OCI-LY7 (cell line): Measurements from ENCODE around the gene WIPF2. TPM values are rescaled to one million over a fixed set of nuclear protein-coding genes. Genes with fewer than 3 reads are reported as not detected.

ENCODE experiments used
- BruUV-seq: library from RNA; stranded (reverse); fragments of 400-500 nt; replicated peaks from 2 replicates; lab custom pipeline; 2021; lab: Mats Ljungman, UMichigan
- CTCF ChIA-PET: fragments of 300-600 bp; sonication (Branson Sonifier 250); formaldehyde crosslinking; loops from one replicate; lab custom pipeline; 2022; ENCODE audit warnings: antibody characterized with exemption; ENCODE audit not compliant: unreplicated experiment; lab: Charles Lee
- POLR2A ChIA-PET: fragments of 300-600 bp; sonication (Branson Sonifier 250); formaldehyde crosslinking; loops from one replicate; lab custom pipeline; 2022; ENCODE audit warnings: antibody characterized with exemption; lab: Charles Lee
- DNase-seq: peaks from one replicate; pipeline ENCODE4 v3.0.0-alpha.2; 2015; ENCODE audit warnings: low spot score
- H2AFZ ChIP-seq: fragments of 200-600 bp; sonication (generic), shearing (Covaris generic); 2 replicates; pipeline ENCODE4 v1.6.1; 2014; ENCODE audit warnings: mild to moderate bottlenecking, antibody characterized with exemption, low read length, moderate library complexity
- H3K27ac ChIP-seq: fragments of 200-600 bp; sonication (generic); 2 replicates; pipeline ENCODE4 v1.5.1; 2014; ENCODE audit warnings: mixed run types, low read depth, mild to moderate bottlenecking, moderate library complexity, low read length, inconsistent platforms; ENCODE audit not compliant: poor library complexity, severe bottlenecking
- H3K36me3 ChIP-seq: fragments of 200-600 bp; sonication (generic); 2 replicates; pipeline ENCODE4 v1.6.1; 2014; ENCODE audit warnings: mild to moderate bottlenecking, antibody characterized with exemption, low read length, moderate library complexity, mixed read lengths; ENCODE audit not compliant: insufficient read depth
- H3K4me1 ChIP-seq: fragments of 200-600 bp; sonication (generic); 2 replicates; pipeline ENCODE4 v1.5.1; 2014; ENCODE audit warnings: mild to moderate bottlenecking, low read length; ENCODE audit not compliant: insufficient read depth, poor library complexity, severe bottlenecking
- H3K4me2 ChIP-seq: fragments of 200-600 bp; sonication (generic); 2 replicates; pipeline ENCODE4 v1.6.1; 2014; ENCODE audit warnings: mild to moderate bottlenecking, low read length
- H3K4me3 ChIP-seq: fragments of 200-600 bp; sonication (generic); 2 replicates; pipeline ENCODE4 v1.5.1; 2014; ENCODE audit warnings: mild to moderate bottlenecking, low read depth, low read length; ENCODE audit not compliant: poor library complexity, severe bottlenecking
- H3K79me2 ChIP-seq: fragments of 200-600 bp; sonication (generic); 2 replicates; pipeline ENCODE4 v1.6.1; 2016; ENCODE audit warnings: low read depth, mild to moderate bottlenecking, low read length, moderate library complexity, mixed read lengths; ENCODE audit not compliant: insufficient read depth
- H3K9me2 ChIP-seq: fragments of 200-600 bp; sonication (generic); 2 replicates; pipeline ENCODE4 v1.6.1; 2016; ENCODE audit warnings: mild to moderate bottlenecking, low read length, mixed read lengths; ENCODE audit not compliant: insufficient read depth
- H3K9me3 ChIP-seq: fragments of 200-600 bp; sonication (generic); 2 replicates; pipeline ENCODE4 v1.6.1; 2014; ENCODE audit warnings: mild to moderate bottlenecking, mixed run types, low read length, mixed read lengths
- H4K20me1 ChIP-seq: fragments of 200-600 bp; sonication (generic); 2 replicates; pipeline ENCODE4 v1.6.1; 2014; ENCODE audit warnings: mild to moderate bottlenecking, antibody characterized with exemption, low read length, moderate library complexity, mixed read lengths; ENCODE audit not compliant: insufficient read depth
- EZH2phosphoT487 ChIP-seq: fragments of 200-600 bp; sonication (generic); IDR thresholded peaks from 2 replicates; pipeline ENCODE4 v1.6.1; 2018; ENCODE audit warnings: low read depth, borderline replicate concordance, mild to moderate bottlenecking, mixed run types, antibody characterized with exemption, low read length, moderate library complexity, mixed read lengths
- intact Hi-C: fragments of 100-400 bp; cut with micrococcal nuclease; formaldehyde crosslinking; loops from one replicate; pipeline ENCODE4 v1.10.0; 2022; ENCODE audit not compliant: unreplicated experiment
- total RNA-seq, 2 experiments: library from RNA; depleted of rRNA in 1 of 2; stranded (reverse); fragments of >200 nt in 1 of 2; shearing (Covaris generic) in 1 of 2; gene quantifications; 2 replicates each; pipeline ENCODE4 v1.2.3, GENCODE V29; 2014 to 2022
- TF ChIP-seq, protein P1 (sequence below): fragments of 200-600 bp; sonication (generic); conservative IDR thresholded peaks from 2 replicates; pipeline ENCODE4 v1.5.1; 2014; ENCODE audit warnings: mild to moderate bottlenecking, antibody characterized with exemption, low read length, moderate library complexity, mixed read lengths

The WIPF2 gene
- total RNA-seq, 2 experiments from 2014 or later = 4.7 to 20.3 TPM

DNA sequence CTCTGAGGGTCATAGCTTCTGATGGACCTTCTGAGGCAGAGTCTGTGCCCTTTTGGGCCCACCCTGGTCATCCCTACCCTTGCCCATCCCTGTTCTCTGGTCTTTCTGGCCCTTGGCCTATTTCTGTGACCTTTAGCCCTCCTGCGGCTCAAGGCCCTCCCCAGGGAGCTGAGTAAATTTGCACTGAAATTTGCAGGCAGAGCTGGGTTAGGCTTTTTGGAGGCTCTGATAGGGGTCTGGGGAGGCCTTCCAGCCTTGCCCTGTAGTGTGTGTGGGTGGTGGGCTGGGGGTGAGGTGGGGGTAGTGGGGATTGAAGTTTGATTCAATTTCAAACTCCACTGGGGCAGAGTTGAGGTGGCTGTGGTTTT is 107.7 kb downstream of the WIPF2 start:
- Histone ChIP-seq H4K20me1 (peaks cover 18% of the 10 kb centered on the region), H3K4me3 (no peak overlapping the region), H3K9me3 (no peaks in the 10 kb centered on the region), H3K9me2 (no peaks in the 10 kb centered on the region), H3K27ac (no peak overlapping the region), H2AFZ (no peak overlapping the region), H3K79me2 (no peaks in the 10 kb centered on the region), H3K36me3 (no peaks in the 10 kb centered on the region), H3K4me2 (peak overlapping the region; percentile 50), H3K4me1 (peaks cover 68% of the 10 kb centered on the region)
- DNase-seq = no peak
- CTCF ChIA-PET = interaction anchor here (1.1 kb wide), 1 partner anchor 20 kb away, joined by 3 read pairs; no protein-coding TSS in a partner anchor
- TF ChIP-seq, protein P1, sequence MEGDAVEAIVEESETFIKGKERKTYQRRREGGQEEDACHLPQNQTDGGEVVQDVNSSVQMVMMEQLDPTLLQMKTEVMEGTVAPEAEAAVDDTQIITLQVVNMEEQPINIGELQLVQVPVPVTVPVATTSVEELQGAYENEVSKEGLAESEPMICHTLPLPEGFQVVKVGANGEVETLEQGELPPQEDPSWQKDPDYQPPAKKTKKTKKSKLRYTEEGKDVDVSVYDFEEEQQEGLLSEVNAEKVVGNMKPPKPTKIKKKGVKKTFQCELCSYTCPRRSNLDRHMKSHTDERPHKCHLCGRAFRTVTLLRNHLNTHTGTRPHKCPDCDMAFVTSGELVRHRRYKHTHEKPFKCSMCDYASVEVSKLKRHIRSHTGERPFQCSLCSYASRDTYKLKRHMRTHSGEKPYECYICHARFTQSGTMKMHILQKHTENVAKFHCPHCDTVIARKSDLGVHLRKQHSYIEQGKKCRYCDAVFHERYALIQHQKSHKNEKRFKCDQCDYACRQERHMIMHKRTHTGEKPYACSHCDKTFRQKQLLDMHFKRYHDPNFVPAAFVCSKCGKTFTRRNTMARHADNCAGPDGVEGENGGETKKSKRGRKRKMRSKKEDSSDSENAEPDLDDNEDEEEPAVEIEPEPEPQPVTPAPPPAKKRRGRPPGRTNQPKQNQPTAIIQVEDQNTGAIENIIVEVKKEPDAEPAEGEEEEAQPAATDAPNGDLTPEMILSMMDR = no peak
- no peak for TF ChIP-seq EZH2phosphoT487
- BruUV-seq = no TSS peak
- intact Hi-C loops = no loop called here
- POLR2A ChIA-PET = interaction anchor here (0.6 to 2.9 kb wide), 3 partner anchors 12 to 381 kb away, joined by 3 to 13 read pairs (median 3); partner anchors contain the start of gene CDC6

DNA sequence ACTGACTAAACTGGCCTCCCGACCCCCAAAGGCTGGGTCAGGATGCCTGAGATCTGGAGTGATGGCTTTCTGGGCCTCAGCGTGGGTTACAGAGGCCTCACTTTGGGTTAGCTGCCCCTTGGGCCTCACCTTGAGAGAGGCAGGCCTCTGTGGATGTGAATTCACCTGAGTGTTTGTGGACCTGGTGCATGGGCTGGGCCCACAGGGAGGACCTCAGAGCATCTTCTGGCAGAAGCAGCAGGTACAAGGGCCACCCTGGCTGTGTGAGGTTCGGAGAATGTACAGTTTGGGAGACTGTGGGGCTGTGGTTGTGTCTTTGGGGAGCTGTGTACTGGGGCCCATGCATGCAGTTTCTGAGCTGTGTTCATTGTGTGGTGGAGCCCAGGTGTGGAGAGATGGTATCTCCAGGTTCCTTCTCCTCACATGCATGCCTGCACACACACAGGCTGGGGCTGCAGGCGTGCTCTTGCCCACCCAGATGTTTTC is 108.2 kb downstream of the WIPF2 start:
- intact Hi-C loops = no loop called here
- Histone ChIP-seq H4K20me1 (peaks cover 14% of the 10 kb centered on the region; the same call in 1 of the 2 replicates), H3K9me3 (no peaks in the 10 kb centered on the region), H3K4me1 (peaks cover 64% of the 10 kb centered on the region), H3K36me3 (no peaks in the 10 kb centered on the region), H3K4me3 (no peak overlapping the region), H3K79me2 (no peaks in the 10 kb centered on the region), H2AFZ (no peak overlapping the region), H3K27ac (no peak overlapping the region), H3K4me2 (peak overlapping the region; percentile 50; the same call in 1 of the 2 replicates), H3K9me2 (no peaks in the 10 kb centered on the region)
- ChIA-PET CTCF (no interaction called here), POLR2A (interaction anchor here (1.0 to 2.9 kb wide), 3 partner anchors 10 to 39 kb away, joined by 3 to 13 read pairs (median 4); partner anchors contain the start of gene CDC6)
- BruUV-seq = no TSS peak
- DNase-seq = no peak
- TF ChIP-seq, protein P1 = no peak
- TF ChIP-seq EZH2phosphoT487 = no peak

DNA sequence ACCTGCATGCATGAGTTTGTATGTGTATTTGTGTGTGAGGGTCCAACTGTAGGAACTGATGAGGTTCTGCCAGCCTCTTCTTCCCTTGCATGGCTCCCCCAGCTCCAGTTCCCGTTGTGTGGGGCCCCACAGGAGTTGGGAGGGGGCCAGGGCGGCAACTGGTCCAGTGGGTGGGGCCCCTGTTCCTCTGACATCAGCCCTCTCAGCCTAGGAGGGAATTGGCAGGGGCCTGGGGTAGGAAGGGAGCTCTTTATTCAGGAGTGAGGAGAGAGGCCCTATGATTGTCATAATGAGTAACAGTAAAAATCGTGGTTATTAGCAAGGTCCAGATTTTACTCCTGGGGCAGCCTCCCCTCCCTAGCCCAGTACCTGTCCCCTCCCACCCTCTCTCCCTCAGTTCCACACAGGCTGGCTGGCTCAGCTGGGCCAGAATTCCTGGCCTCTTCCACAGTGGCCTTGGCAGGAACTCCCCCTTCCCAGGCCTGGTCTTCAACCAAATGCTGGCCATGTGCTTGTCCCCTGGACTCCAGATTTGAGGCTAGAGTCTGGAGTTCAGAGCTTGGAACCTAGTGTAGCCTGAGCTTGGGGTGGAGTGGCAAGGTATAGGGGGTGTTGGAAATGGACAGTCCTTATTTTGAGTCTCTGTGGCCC is 108.8 kb downstream of the WIPF2 start:
- intact Hi-C loops = no loop called here
- BruUV-seq = no TSS peak
- DNase-seq = no peak
- H3K27ac ChIP-seq = no peak overlapping the region
- H3K4me2 ChIP-seq = no peak overlapping the region
- no peaks in the 10 kb centered on the region for H3K9me3 ChIP-seq
- TF ChIP-seq, protein P1 = no peak
- H3K79me2 ChIP-seq = no peaks in the 10 kb centered on the region
- H3K9me2 ChIP-seq = no peaks in the 10 kb centered on the region
- POLR2A ChIA-PET = interaction anchor here (0.7 to 2.9 kb wide), 4 partner anchors 10 to 40 kb away, joined by 3 to 13 read pairs (median 7); partner anchors contain the start of gene CDC6
- H3K4me3 ChIP-seq = no peak overlapping the region
- no peaks in the 10 kb centered on the region for H3K36me3 ChIP-seq
- no peak overlapping the region for H2AFZ ChIP-seq
- H3K4me1 ChIP-seq = peaks cover 58% of the 10 kb centered on the region
- peaks cover 14% of the 10 kb centered on the region; the same call in 1 of the 2 replicates for H4K20me1 ChIP-seq
- CTCF ChIA-PET = no interaction called here
